Measurements from ENCODE around the gene SCN2B. TPM values are rescaled to one million over a fixed set of nuclear protein-coding genes. Genes with fewer than 3 reads are reported as not detected.

SCN2B gene
- total and polyA plus RNA-seq, 10 of the 15 experiments (the other 5 are each of a cell fraction or from before 2014, with no cell fraction given), result 0.01 TPM; not detected in 9

GRCh38 chr11:118145285-118146227, 30.9 kb downstream of the SCN2B start (continued):
- no peak for TF ChIP-seq WRNIP1 (IDR thresholded peaks at IDR 0.05; ENCODE audit: borderline replicate concordance, low read depth, low read length)

- Histone ChIP-seq H3K27ac (ENCODE audit: control insufficient read depth, insufficient read depth) (no peak overlapping the region), H3K36me3 (ENCODE audit: control insufficient read depth in 2 of 2, insufficient read depth in 2 of 2, low read length in 1 of 2) (no peaks in the 10 kb centered on the region), H3K27me3 (replicated peaks in 1 of 2; ENCODE audit: control insufficient read depth in 2 of 2, insufficient read depth in 2 of 2, low read length in 1 of 2) (peaks cover 3 to 12% of the 10 kb centered on the region in 2 experiments; a peak in 3 of 4 replicates), H2AFZ (ENCODE audit: control insufficient read depth, low read depth, low read length) (no peak overlapping the region), H3K79me2 (ENCODE audit: control insufficient read depth, insufficient read depth, low read length) (no peaks in the 10 kb centered on the region), H4K20me1 (ENCODE audit: control insufficient read depth, insufficient read depth) (no peaks in the 10 kb centered on the region), H3K9me3 (replicated peaks; ENCODE audit: control insufficient read depth, insufficient read depth, low read length) (no peaks in the 10 kb centered on the region), H3K4me3 (no peak overlapping the region), H3K4me2 (ENCODE audit: control insufficient read depth, insufficient read depth) (peak overlapping the region; percentile 90; the same call in 1 of the 2 replicates), H3K4me1 (ENCODE audit: control insufficient read depth, insufficient read depth, low read length) (no peaks in the 10 kb centered on the region), H3K9ac (ENCODE audit: control insufficient read depth, insufficient read depth, low read length) (no peak overlapping the region)
- TF ChIP-seq JUND (IDR thresholded peaks at IDR 0.05; ENCODE audit: low read depth, low read length) (no peak), HDAC6 (IDR thresholded peaks at IDR 0.05; ENCODE audit: unreplicated experiment) (no peak)
- ChIA-PET RAD21 (ENCODE audit: unreplicated experiment) (interaction anchor here (0.8 to 7.7 kb wide), 8 partner anchors 23 to 209 kb away, joined by 3 to 52 read pairs (median 3); no protein-coding TSS in a partner anchor), POLR2A (interaction anchor here (0.6 to 1.5 kb wide), 2 partner anchors 61 to 324 kb away, joined by 3 to 4 read pairs; no protein-coding TSS in a partner anchor), CTCF (interaction anchor here (0.6 to 7.7 kb wide), 19 partner anchors 8 to 514 kb away, joined by 3 to 85 read pairs (median 3); partner anchors contain the start of gene UBE4A), SMC1A (ENCODE audit: uncharacterized antibody, unreplicated experiment) (interaction anchor here (0.8 to 7.6 kb wide), 4 partner anchors 27 to 150 kb away, joined by 3 to 49 read pairs (median 4); no protein-coding TSS in a partner anchor)
- no TSS peak for BruUV-seq (replicated peaks)
- 27% methylated on average over 20 of the region's 20 CpGs for WGBS (ENCODE audit: insufficient coverage, insufficient replicate concordance, low lambda C conversion rate, missing lambda C conversion rate)
- DNase-seq (ENCODE audit: low read depth, low spot score) (no peak), ATAC-seq (peak; percentile 2; the same call in 1 of the 3 replicates), FAIRE-seq (no peak)
- in situ Hi-C loops (cut with MboI), result no loop called here
- intact Hi-C loops (cut with micrococcal nuclease; ENCODE audit: unreplicated experiment), result loop anchor here (1.0 to 5.0 kb wide), 5 partner anchors 27 to 423 kb away; partner anchors contain the start of gene IFT46
Measured at GRCh38 chr11:118144301-118145268, 31.9 kb downstream of the SCN2B start.
